HG03139 (cell line): ENCODE measurements around the gene TMEM191C.
A peak's percentile ranks its signal among the peaks of the same experiment; 100 is the strongest.
"Not testable (repeated sequence)": the region's sequence is repeated elsewhere in the genome, so short reads cannot be mapped to it uniquely, and the experiment has no call there.

ENCODE experiments used
- ATAC-seq: cut with Tn5 transposase; IDR thresholded peaks from one replicate; pipeline ENCODE4 v1.9.1; 2021; ENCODE audit not compliant: unreplicated experiment

Gene TMEM191C

GRCh38 chr22:21469097-21469994, 2.2 kb downstream of the TMEM191C start:
- ATAC-seq, result not testable (repeated sequence)

- not testable (repeated sequence) for ATAC-seq
Measured at GRCh38 chr22:21472984-21473383, 5.8 kb downstream of the TMEM191C start.

- not testable (repeated sequence) for ATAC-seq
Measured at GRCh38 chr22:21473664-21474063, 6.5 kb downstream of the TMEM191C start.

GRCh38 chr22:21484039-21484438, 16.9 kb downstream of the TMEM191C start:
- not testable (repeated sequence) for ATAC-seq

- ATAC-seq, result not testable (repeated sequence)
Measured at GRCh38 chr22:21487723-21488122, 20.5 kb downstream of the TMEM191C start.

- ATAC-seq, result not testable (repeated sequence)
Measured at GRCh38 chr22:21489149-21489680, 22.0 kb downstream of the TMEM191C start.

GRCh38 chr22:21490556-21490955, 23.4 kb downstream of the TMEM191C start:
- not testable (repeated sequence) for ATAC-seq

GRCh38 chr22:21492271-21492670, 25.1 kb downstream of the TMEM191C start:
- not testable (repeated sequence) for ATAC-seq

- ATAC-seq, result not testable (repeated sequence)
Measured at GRCh38 chr22:21493789-21494782, 26.9 kb downstream of the TMEM191C start.

- ATAC-seq, result not testable (repeated sequence)
Measured at GRCh38 chr22:21497984-21498383, 30.8 kb downstream of the TMEM191C start.

- not testable (repeated sequence) for ATAC-seq
Measured at GRCh38 chr22:21498489-21498888, 31.3 kb downstream of the TMEM191C start.

GRCh38 chr22:21499623-21500506, 32.7 kb downstream of the TMEM191C start:
- ATAC-seq, result not testable (repeated sequence)

- not testable (repeated sequence) for ATAC-seq
Measured at GRCh38 chr22:21510397-21510796, 43.2 kb downstream of the TMEM191C start.

- ATAC-seq, result not testable (repeated sequence)
Measured at GRCh38 chr22:21512022-21512421, 44.8 kb downstream of the TMEM191C start.

GRCh38 chr22:21514117-21514516, 46.9 kb downstream of the TMEM191C start:
- ATAC-seq, result not testable (repeated sequence)

GRCh38 chr22:21515234-21515633, 48.0 kb downstream of the TMEM191C start:
- ATAC-seq, result not testable (repeated sequence)

GRCh38 chr22:21516522-21516921, 49.3 kb downstream of the TMEM191C start:
- ATAC-seq, result not testable (repeated sequence)

GRCh38 chr22:21516970-21517764, 50.0 kb downstream of the TMEM191C start:
- peak; percentile 75 for ATAC-seq
